Liver (tissue), 9 donors: ENCODE results near the gene CLK4. TPM values are rescaled to one million over a fixed set of nuclear protein-coding genes. Genes with fewer than 3 reads are reported as not detected.

Experiments
- DNase-seq: peaks from one replicate; pipeline ENCODE4 v3.0.0-alpha.2; 2017; ENCODE audit warnings: low spot score
- H3K27ac ChIP-seq, 2 donors: one replicate each; pipeline ENCODE4 v1.7.0; 2013; ENCODE audit warnings: inconsistent platforms in 2 of 2, low read length in 2 of 2, control low read depth in 1 of 2, low read depth in 1 of 2, mild to moderate bottlenecking in 1 of 2
- H3K27me3 ChIP-seq, 4 donors: one replicate each; pipeline versions ENCODE4 v1.6.1 to v1.7.0; 2013; ENCODE audit warnings: low read length in 3 of 4, inconsistent platforms in 1 of 4, mild to moderate bottlenecking in 1 of 4, moderate library complexity in 1 of 4; ENCODE audit not compliant: control insufficient read depth in 4 of 4, insufficient read depth in 4 of 4
- H3K36me3 ChIP-seq, 4 donors: one replicate each; pipeline versions ENCODE4 v1.6.1 to v1.7.0; 2013; ENCODE audit warnings: low read length in 3 of 4, mild to moderate bottlenecking in 3 of 4, low read depth in 1 of 4, moderate library complexity in 1 of 4; ENCODE audit not compliant: control insufficient read depth in 4 of 4, insufficient read depth in 3 of 4
- H3K4me1 ChIP-seq, 4 donors: one replicate each; pipeline versions ENCODE4 v1.6.1 to v1.7.0; 2013; ENCODE audit warnings: low read length in 3 of 4, mild to moderate bottlenecking in 3 of 4, moderate library complexity in 1 of 4; ENCODE audit not compliant: control insufficient read depth in 4 of 4, insufficient read depth in 4 of 4
- H3K4me3 ChIP-seq, 3 donors: one replicate each; pipeline versions ENCODE4 v1.6.1 to v1.7.0; 2013; ENCODE audit warnings: low read length in 3 of 3, control low read depth in 1 of 3, low read depth in 1 of 3, mild to moderate bottlenecking in 1 of 3
- H3K9ac ChIP-seq, 2 donors: one replicate each; pipeline ENCODE4 v1.7.0; 2013; ENCODE audit warnings: low read length in 2 of 2, mild to moderate bottlenecking in 2 of 2, moderate library complexity in 2 of 2, control low read depth in 1 of 2, low read depth in 1 of 2
- H3K9me3 ChIP-seq, 4 donors: one replicate each; pipeline versions ENCODE4 v1.6.1 to v1.7.0; 2013; ENCODE audit warnings: low read length in 3 of 4; ENCODE audit not compliant: control insufficient read depth in 4 of 4
- ATF3 ChIP-seq: IDR thresholded peaks from 2 replicates; pipeline ENCODE4 v1.6.1; 2016; ENCODE audit warnings: antibody characterized with exemption
- CTCF ChIP-seq: fragments of 150-350 bp; IDR thresholded peaks from 2 replicates; pipeline ENCODE4 v1.5.1; 2017; ENCODE audit warnings: improper control_type of control experiment, low read depth, low read length; ENCODE audit not compliant: missing input control
- EGR1 ChIP-seq, 2 donors: IDR thresholded peaks; 2 replicates each; pipeline ENCODE4 v1.6.1; 2016 to 2018; ENCODE audit warnings: antibody characterized with exemption in 2 of 2, low read depth in 2 of 2
- FOXA1 ChIP-seq: IDR thresholded peaks from 2 replicates; pipeline ENCODE4 v1.6.1; 2016; ENCODE audit warnings: antibody characterized with exemption
- FOXA2 ChIP-seq: IDR thresholded peaks from 2 replicates; pipeline ENCODE4 v1.6.1; 2016; ENCODE audit warnings: antibody characterized with exemption
- GABPA ChIP-seq, 2 donors: IDR thresholded peaks in 1 of 2; conservative IDR thresholded peaks in 1 of 2; 2 replicates each; pipeline ENCODE4 v1.6.1; 2016; ENCODE audit warnings: antibody characterized with exemption in 2 of 2, mild to moderate bottlenecking in 1 of 2, moderate library complexity in 1 of 2
- HNF4A ChIP-seq, 2 donors: conservative IDR thresholded peaks; 2 replicates each; pipeline ENCODE4 v1.6.1; 2016; ENCODE audit warnings: antibody characterized with exemption in 2 of 2, mild to moderate bottlenecking in 2 of 2
- JUND ChIP-seq, 2 donors: IDR thresholded peaks; 2 replicates each; pipeline ENCODE4 v1.6.1; 2016; ENCODE audit warnings: antibody characterized with exemption in 2 of 2
- NR2F2 ChIP-seq: IDR thresholded peaks from 2 replicates; pipeline ENCODE4 v1.6.1; 2016; ENCODE audit warnings: antibody characterized with exemption
- RAD21 ChIP-seq, 2 donors: IDR thresholded peaks; 2 replicates each; pipeline ENCODE4 v1.6.1; 2016; ENCODE audit warnings: antibody characterized with exemption in 2 of 2, mild to moderate bottlenecking in 2 of 2
- REST ChIP-seq: IDR thresholded peaks from 2 replicates; pipeline ENCODE4 v1.6.1; 2016; ENCODE audit warnings: antibody characterized with exemption, mild to moderate bottlenecking
- RXRA ChIP-seq, 2 donors: IDR thresholded peaks; 2 replicates each; pipeline ENCODE4 v1.6.1; 2017 to 2018; ENCODE audit warnings: antibody characterized with exemption in 2 of 2, mild to moderate bottlenecking in 1 of 2
- SP1 ChIP-seq: IDR thresholded peaks from 2 replicates; pipeline ENCODE4 v1.6.1; 2018; ENCODE audit warnings: antibody characterized with exemption, mild to moderate bottlenecking
- YY1 ChIP-seq: IDR thresholded peaks from 2 replicates; pipeline ENCODE4 v1.6.1; 2016; ENCODE audit warnings: antibody characterized with exemption, mild to moderate bottlenecking
- ZBTB33 ChIP-seq: IDR thresholded peaks from 2 replicates; pipeline ENCODE4 v1.6.1; 2016; ENCODE audit warnings: antibody characterized with exemption
- WGBS: extraction: QIAGEN DNeasy Blood & Tissue Kit; methylation state at CpG from one replicate; pipeline ENCODE4 v1.1.7; 2013; 5-methylcytosine and 5-hydroxymethylcytosine counted together
- polyA plus RNA-seq, 2 donors: library from polyadenylated mRNA; stranded (reverse) in 1 of 2; unstranded in 1 of 2; fragments of 200-250 nt in 1 of 2; fragments of >200 nt in 1 of 2; fragmentation: Nextera tagmentation in 1 of 2; extraction: Ambion mirVana in 1 of 2; gene quantifications; one replicate each; pipeline versions ENCODE4 v1.2.1 to v1.2.3, GENCODE V29; 2013 to 2015
- total RNA-seq, 2 donors: library from RNA; depleted of rRNA; stranded (reverse); fragments of >200 nt; gene quantifications; one replicate each; pipeline ENCODE4 v1.2.3, GENCODE V29; 2014
- donor health status: healthy.
- donor health status: healthy.
- donor health status: healthy.
- donor health status: healthy.
- donor health status: healthy.

Gene CLK4
- total and polyA plus RNA-seq, 4 donors = 5.0 to 28.2 (median 21.9) TPM

- TF ChIP-seq REST (no peak), NR2F2 (no peak), EGR1 (IDR thresholded peaks at IDR 0.05; ENCODE audit: low read depth in 2 of 2) (no peak), ZBTB33 (no peak)
Observed at GRCh38 chr5:178622679-178623247, 4.1 kb downstream of the CLK4 start (continued).

GRCh38 chr5:178619390-178619789, 7.5 kb downstream of the CLK4 start:
- 70% methylated on average over 1 of the region's 1 CpG for WGBS
- Histone ChIP-seq H3K9me3 (no peaks in the 10 kb centered on the region), H3K4me1 (peaks cover 1 to 8% (median 6%) of the 10 kb centered on the region in 4 donors)

More at GRCh38 chr5:178619390-178619789, 7.5 kb downstream of the CLK4 start:
- TF ChIP-seq FOXA1 (no peak), CTCF (no peak), HNF4A (conservative IDR thresholded peaks at IDR 0.05) (no peak), NR2F2 (no peak), REST (no peak), JUND (IDR thresholded peaks at IDR 0.05) (no peak), SP1 (no peak), RXRA (IDR thresholded peaks at IDR 0.05) (no peak), ATF3 (no peak), ZBTB33 (no peak), GABPA (IDR thresholded peaks at IDR 0.05 in 1 of 2, conservative IDR thresholded peaks at IDR 0.05 in 1 of 2) (no peak), FOXA2 (no peak), RAD21 (IDR thresholded peaks at IDR 0.05) (no peak), YY1 (no peak)
- no peak overlapping the region for H3K9ac ChIP-seq
- DNase-seq = no peak
- H3K27ac ChIP-seq = no peak overlapping the region
- H3K4me3 ChIP-seq = no peak overlapping the region
- H3K27me3 ChIP-seq = no peaks in the 10 kb centered on the region
- H3K36me3 ChIP-seq = peaks cover 10 to 78% (median 78%) of the 10 kb centered on the region in 4 donors
